Epidermal melanocyte (primary cell): Measurements from ENCODE around the gene NHSL1.

Experiments used
- DNase-seq: peaks from one replicate; pipeline ENCODE4 v3.0.0; 2011; ENCODE audit warnings: low spot score; ENCODE audit not compliant: insufficient read length

NHSL1 gene, protein sequence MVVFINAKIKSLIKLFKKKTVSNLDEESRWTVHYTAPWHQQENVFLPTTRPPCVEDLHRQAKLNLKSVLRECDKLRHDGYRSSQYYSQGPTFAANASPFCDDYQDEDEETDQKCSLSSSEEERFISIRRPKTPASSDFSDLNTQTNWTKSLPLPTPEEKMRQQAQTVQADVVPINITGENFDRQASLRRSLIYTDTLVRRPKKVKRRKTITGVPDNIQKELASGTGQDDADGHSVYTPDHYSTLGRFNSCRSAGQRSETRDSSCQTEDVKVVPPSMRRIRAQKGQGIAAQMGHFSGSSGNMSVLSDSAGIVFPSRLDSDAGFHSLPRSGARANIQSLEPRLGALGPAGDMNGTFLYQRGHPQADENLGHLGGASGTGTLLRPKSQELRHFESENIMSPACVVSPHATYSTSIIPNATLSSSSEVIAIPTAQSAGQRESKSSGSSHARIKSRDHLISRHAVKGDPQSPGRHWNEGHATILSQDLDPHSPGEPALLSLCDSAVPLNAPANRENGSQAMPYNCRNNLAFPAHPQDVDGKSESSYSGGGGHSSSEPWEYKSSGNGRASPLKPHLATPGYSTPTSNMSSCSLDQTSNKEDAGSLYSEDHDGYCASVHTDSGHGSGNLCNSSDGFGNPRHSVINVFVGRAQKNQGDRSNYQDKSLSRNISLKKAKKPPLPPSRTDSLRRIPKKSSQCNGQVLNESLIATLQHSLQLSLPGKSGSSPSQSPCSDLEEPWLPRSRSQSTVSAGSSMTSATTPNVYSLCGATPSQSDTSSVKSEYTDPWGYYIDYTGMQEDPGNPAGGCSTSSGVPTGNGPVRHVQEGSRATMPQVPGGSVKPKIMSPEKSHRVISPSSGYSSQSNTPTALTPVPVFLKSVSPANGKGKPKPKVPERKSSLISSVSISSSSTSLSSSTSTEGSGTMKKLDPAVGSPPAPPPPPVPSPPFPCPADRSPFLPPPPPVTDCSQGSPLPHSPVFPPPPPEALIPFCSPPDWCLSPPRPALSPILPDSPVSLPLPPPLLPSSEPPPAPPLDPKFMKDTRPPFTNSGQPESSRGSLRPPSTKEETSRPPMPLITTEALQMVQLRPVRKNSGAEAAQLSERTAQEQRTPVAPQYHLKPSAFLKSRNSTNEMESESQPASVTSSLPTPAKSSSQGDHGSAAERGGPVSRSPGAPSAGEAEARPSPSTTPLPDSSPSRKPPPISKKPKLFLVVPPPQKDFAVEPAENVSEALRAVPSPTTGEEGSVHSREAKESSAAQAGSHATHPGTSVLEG (N-terminal part only)

DNA sequence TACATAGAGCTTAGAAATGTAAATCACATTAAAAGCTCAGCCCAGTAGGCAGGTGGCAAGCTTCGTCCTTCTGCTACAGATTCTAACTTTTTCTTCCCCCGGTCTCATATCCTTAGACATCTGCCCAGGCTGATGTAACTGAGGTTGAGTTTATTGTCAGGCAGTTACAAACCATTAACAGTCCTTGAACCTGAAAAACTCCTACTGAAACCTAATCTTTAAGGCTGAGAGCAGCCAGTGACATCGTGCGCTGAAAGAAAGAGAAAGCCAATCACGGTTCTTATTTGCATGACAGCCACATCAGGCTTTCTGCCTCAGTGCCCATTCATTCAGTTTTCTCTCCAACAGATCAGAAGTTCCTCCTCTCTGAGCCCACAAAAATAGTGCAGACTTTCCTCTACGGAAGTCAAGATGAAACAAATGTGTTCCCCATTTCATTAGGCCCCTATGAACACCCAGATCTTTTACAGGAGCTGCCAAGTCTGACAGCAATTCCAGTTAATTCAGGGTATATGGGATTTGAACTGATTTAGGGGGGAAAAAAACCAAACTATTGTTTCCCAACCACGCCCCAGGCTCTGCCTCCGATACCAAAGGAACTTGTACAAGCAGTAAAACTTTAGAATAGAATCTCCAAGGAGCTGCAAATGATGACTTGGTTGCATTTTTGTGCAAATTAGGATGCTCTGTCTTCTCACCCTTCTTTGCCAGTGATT is at the start of gene NHSL1:
Gene NHSL1, minus strand, starts transcription at position 192 of the 716 bp plus-strand sequence. CDS start 204 bp downstream, outside the sequence.
- no peak for DNase-seq

DNA sequence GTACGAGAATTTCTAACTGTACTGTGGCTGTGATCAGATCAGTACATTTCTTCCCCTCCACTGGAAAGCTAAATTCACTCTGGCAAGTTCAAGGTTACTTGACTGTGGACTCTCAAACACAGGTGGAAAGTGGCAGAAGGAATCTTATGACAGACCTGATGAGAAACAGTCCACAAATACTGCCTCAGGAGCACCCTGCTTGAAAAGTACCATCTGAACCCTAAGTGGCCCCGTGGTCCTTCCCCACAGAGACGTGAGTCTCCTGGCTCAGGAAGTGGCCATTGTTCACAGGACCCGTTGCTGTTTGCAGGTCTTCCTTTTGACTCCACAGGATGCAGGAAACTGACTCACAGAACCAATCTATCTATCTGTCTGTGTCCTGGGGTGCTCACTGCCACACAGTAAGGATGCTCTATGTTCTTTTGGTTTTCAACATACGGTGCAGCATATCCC is 47.5 kb upstream of the NHSL1 start:
- no peak for DNase-seq

DNA sequence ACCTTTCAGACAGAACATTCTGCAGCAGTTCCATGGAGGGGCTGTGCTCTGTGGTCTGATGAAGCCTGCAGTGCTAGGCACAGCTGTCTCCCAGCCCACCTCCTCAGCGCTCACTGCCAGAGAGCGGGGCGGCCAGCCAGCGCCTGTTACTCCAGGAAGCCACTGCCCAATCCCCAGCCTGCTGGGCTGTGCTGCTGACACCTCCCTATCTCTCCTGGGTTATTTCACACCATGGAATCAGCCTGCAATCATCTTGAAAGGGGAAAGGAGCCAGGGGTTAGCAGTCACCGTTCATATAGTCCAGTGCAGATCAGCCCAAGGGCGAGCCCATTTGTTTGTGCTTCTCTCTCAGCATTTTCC is 46.3 kb upstream of the NHSL1 start:
- DNase-seq: peak; percentile 32

DNA sequence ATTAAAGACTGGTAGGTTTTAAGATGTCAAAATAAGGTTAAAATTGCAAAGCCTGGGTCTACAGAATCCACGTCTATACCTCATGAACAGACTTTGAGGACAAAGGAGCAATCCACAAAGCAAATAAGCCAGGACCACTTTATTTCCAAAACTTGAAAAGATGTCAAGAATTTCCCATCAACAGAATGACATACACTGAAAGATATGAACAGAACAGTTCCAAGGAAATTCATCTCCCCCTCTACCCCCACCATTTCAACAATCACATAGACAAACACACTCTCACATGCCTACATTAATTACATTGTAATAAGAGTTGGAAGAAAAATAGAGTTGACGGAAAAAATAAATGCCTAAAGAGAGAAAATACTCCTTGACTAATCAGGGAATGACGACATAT is 45.2 kb upstream of the NHSL1 start:
- no peak for DNase-seq

DNA sequence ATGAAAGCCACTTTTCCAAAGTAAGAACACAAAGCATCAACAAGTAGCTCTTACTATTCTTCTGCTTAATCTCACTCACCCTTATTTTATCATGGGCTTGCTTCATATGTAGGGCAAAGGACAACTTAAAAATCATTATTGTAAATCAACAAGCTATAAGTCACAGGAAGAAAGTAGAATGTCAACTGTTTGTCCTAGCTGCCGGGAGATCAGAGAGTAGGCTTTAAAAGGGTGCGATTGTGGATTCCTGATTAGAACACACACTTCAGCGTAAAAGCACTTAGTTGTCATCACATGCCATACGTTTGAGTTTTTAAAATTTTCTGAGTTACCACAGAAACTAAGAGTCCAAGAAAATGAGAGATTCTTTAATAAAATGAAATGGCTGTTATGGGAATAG is 44.4 kb upstream of the NHSL1 start:
- DNase-seq: no peak

DNA sequence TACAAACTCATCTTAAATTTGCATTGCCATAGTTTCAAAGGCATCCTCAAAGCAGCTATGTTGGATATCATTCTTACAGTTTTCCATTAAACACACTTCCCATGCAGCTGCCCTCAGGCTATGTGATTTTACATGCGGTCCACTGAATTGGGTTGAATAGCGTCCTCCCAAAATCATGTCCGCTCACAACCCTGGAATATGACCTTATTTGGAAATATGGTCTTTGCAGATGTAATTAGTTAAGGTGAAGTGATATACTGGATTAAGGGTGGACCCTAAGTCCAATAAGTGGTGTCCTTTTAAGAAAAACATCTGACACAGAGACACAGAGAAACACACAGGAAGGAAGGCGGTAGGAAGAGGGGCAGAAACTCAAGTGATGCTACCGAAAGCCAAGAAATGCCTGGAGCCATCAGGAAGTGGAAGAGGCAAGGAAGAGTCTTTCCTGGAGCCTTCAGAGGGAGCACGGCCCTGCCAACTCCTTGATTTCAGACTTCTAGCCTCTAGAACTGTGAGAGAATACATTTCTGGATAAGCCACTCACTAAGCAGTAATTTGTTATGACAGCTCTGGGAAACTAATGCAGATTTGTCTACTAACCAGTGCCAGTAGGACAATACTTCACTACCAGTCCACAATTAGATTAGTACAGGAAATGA is 42.7 kb upstream of the NHSL1 start:
- DNase-seq: no peak

DNA sequence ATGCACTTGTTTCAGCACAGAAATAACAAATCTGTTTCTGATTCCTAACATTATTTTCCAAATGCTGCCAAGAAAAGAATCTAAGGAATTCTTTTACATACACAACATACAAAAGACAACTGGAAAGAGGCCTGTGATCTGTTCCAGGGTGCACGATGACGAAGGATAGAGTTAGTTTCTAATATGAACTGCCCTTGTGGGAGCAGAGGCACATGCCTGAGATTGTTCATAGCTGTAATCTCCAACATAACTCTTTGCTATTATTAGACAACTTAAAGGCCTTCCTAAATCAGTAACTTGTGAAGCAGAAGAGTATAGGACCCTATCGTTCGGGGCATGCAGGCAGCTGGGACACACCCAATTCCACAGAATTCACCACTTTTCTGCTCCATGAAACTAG is 41.2 kb upstream of the NHSL1 start:
- no peak for DNase-seq

DNA sequence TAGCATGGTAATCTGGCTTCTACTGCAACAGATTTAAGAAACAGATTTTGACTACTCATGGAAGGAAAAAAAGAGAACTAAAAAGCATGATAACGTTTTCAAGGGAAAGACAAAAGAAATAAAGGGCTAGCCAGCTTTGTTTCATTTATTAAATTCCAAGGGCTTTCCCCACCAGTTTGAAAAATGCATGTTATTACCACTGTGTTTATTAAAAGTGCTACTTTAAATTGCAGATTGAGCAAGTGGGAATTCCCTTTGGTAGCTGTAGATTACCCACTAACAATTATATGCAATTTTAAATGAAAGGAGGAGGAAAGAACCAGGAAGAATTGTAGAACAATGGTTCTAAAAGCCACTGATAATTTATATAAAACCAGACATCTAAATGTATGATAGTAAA is 40.6 kb upstream of the NHSL1 start:
- no peak for DNase-seq

DNA sequence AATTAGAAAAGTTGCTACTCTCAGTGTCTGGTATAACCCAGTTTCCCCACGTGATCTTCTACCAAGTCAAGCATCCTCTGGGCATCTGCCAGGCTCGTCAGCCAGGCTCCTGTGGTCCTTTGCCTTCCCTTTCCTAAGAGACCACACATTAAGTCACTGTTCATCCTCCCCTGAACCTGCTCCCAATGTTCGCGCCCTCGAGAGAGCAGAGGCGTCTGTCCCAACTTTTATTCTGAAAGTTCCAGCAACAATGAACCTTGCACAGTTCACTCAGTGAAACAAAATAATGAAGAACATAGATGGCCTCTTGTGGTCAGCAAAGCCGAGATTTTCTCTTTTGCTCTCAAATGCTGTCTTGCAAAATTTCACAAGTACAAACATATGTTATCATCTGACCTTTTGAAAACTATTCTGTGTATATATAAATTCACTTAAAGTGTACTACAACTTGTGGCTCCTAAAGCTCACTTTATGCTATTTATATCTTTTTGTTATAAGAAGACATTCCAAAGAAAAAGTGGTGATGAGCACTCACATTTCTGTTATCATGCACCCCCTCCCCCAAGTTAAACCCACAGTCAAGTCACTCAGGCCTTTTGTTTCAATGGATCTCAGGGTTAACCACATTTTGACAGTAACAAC is 39.2 kb upstream of the NHSL1 start:
- no peak for DNase-seq

DNA sequence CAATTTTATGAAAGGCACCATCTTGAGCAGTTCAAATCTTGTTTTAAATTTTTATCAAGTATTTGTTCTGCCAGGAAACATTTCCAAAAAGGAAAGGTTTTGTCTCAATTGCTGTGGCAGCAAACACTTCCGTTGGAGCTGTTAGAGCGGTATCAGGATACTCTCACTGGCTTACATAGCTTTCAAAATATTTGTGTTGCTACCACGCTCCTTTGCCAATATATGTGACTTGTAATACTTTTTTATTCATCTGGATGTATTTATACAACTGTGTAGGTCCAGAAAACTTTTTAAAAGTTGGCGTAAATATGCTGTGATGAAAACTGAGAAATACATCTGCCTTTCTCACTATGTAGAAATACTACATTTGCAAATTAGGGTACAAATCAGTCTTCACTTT is 37.8 kb upstream of the NHSL1 start:
- DNase-seq: no peak

DNA sequence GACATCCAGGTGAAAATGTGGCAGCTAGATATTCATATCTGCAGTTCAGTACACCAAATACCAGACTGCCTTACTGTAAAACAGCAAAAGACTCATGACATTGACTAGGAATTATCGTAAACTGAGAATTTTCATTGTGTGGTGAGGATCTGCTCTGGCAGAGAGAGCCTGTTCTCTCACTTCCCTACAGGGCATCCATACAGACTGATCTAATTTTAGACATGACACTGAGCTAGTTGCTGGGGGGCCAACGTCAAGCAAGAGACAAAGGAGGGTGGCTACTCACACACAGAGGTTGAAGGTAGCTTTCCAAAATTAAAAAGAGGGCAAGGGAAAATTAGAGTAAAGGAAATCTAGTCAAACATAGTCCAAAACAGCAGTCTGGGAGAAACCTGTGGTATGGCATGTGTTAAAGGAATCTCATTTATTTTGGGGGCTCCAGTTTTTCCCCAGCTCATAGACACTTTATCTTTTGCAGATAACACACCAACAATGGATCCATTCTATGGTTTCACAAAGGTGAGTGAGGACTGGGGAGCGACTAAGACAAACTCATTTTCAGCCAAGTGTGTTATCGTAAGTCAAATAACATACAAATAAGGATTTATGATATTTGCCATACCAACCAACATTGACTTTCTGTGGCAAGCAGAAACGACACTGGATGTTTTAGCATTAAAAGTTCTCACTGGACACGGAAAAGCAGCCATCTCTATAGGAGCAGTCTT is 36.6 kb upstream of the NHSL1 start:
- DNase-seq: no peak

DNA sequence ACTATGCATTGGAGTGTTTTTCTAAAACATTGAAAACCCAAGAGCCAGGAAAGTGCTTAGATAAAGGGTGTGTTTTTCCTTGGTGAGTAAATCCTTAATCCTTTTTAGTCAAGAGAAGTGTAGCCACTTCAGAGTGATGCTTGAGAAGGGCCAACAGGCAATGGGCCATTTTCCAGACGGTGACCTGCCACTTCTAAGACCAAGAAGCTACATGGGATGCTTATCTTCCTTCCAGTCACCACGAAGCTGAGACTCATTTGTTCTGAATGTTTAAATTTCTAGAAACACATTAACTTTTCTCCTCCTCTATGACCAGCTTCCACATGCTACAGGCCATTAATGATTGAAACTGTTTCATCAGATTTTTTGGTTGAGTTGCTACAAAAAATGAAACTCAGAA is 34.4 kb upstream of the NHSL1 start:
- no peak for DNase-seq

DNA sequence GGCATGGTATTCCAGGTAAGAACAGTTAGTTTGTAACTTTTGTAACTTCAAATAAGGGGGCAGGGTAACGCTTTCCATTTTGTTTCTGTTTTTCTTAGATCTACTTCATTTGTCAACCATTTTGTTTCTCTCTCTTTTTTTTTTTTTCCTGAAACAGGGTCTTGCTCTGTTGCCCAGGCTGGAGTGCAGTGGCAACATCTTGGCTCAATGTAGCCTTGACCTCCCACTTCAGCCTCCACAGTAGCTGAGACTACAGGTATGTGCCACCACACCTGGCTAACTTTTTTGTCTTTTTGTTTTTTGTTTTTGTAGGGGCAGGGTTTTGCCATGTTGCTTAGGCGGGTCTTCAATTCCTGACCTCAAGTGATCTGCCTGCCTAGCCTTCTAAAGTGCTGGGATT is 32.1 kb upstream of the NHSL1 start:
- no peak for DNase-seq

DNA sequence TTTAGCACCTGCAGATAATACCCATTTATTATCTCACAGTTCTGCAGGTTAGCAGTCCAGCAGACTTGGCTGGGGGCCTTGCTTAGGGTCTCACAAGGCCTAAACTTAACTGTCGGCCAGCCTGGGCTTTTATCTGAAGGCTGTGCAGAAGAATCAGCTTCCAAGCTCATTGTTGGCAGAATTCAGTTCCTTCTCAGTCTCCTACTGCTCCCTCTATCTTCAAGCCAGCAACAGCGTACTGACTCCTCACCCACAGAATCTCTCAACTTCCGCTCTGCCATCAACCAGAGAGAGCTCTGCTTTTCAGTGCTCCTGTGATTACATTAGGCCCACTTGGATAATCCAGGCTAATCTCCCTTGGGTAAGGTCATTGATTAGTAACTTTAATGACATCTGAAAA is 30.2 kb upstream of the NHSL1 start:
- no peak for DNase-seq

DNA sequence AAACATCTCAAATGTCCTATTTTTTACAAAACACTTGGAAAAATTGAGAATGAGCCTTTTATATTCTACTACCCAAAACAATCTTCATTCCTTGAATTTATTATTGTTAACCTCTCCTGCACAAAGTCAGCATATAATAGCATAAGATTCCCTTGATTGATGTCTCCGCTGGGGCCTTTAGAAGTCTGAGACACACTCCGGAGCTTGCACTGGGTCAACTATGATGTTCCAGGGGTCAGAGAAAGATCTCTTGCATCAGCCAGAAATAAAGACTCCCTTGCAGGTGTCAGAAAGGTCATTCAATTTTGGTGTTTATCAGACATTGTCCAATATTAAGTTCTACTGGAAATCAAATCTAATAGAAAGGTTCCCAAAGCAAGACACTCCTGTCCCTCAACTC is 29.7 kb upstream of the NHSL1 start:
- DNase-seq: no peak

DNA sequence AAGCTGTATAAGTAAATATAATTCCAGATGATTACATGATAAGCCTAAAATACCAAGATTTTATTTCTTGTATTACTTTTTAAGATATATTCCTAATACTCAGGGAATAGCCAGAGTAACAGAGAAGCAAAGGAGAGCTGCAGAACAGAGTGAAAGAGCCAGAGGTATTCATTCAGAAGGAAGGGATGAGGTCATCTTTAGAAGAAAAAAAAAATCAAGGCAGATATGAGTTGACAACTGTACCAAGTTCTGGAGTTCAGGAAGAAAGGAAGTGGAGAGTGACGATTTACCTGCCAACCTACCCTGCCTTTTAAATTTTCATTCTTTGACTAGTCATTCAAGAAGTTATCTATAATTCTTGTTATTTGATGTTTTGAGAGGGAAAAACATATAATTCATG is 28.8 kb upstream of the NHSL1 start:
- DNase-seq: no peak

DNA sequence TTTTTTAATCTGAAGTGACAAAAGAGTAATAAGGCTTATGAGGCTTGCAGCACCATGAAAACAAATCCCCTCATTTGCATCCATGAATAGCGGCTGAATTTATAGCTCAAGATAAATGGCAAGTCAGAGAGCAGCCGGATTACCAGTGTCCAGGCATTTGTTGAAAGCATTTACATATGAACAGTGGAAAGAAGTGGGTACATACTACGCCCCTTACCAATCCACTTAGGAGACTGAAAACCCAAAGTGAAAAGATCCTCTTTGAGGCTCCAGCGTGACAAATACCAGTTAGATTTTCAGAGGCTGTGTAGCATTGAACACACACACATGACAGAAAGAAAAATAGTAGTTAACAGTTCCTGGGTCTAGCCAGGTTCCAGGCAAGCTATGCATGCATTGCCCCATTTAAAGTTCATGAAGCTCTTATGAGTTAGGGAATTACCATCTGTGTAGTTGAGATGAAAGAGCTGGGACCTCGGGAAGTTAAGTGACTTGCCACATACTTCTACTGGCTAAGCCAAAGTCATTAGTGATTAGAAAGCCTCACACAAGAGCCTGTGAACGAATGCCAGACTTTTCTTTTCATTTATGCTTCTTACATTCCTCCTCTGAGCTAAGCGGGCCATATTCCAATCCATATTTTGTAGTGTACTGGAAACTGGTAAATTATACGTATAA is 28.3 kb upstream of the NHSL1 start:
- DNase-seq: no peak

DNA sequence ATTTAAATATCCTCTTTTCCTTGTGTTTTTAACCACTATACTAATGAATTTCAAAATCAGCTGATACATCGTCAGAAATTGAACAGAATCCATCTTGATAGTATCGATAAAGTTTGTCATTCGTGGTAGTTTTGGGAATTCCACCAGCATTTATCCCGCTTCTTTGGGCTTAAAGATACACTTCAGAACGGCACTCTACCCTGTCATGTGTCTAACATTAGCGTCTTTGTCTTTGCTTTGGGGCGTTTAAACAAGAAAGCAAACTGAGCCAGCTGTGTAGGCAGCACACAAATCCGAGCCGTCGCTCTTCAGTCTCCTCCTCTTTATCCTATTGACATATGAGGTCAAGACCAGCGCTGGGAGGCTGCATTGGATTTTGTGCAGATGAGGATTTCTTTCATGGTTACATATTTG is 27.5 kb upstream of the NHSL1 start:
- peak; percentile 46 for DNase-seq

DNA sequence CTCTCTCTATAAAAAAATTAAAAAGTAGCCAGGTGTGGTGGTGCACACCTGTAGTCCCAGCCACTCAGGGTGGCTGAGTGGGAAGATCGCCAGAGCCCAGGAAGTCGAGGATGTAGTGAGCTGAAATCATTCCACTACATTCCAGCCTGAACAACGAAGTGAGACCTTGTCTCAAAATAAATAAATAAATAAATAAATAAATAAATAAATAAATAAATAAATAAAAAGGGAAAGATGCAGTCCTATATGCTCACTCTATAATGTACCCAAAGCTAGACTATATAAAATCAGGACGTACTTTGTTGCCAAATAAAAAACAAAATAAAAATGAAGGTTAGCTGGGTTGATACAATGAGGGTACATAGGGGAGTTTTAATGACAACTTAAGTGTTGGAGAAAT is 26.1 kb upstream of the NHSL1 start:
- no peak for DNase-seq
